NCI-H82 treated with DMSO at 0.1 percent for 48 hours (cell line): Measurements from ENCODE around the gene LSM14B.
A peak's percentile ranks its signal among the peaks of the same experiment; 100 is the strongest.

Source experiments
- DNase-seq: peaks from one replicate; lab custom pipeline; 2025; ENCODE audit not compliant: unreplicated experiment; lab: John Stamatoyannopoulos, UW

LSM14B gene

GRCh38 chr20:62182469-62183425 is 60.5 kb downstream of the LSM14B start, which contains the start of gene MTG2:
Gene MTG2, plus strand, starts transcription at chr20:62183028. Its CDS starts 10,393 bp downstream, at chr20:62193421.
- DNase-seq: peak; percentile 76

GRCh38 chr20:62183426-62184142 is 61.3 kb downstream of the LSM14B start:
- DNase-seq: no peak
